Lower leg skin (tissue), 4 donors: Measurements from ENCODE around the gene OR6F1. TPM values are rescaled to one million over a fixed set of nuclear protein-coding genes. Genes with fewer than 3 reads are reported as not detected.

Experiments used
- DNase-seq, 2 donors: peaks; one replicate each; pipeline ENCODE4 v3.0.0-alpha.2; 2019; ENCODE audit warnings: low spot score in 2 of 2
- H3K4me3 ChIP-seq: fragments of 200-600 bp; sonication (generic); 2 replicates; pipeline ENCODE4 v1.5.1; 2017; ENCODE audit warnings: mild to moderate bottlenecking, low read depth; ENCODE audit not compliant: poor library complexity, severe bottlenecking
- CTCF ChIP-seq, 3 donors: fragments of 450-650 bp; IDR thresholded peaks; one replicate each; pipeline ENCODE4 v1.5.1; 2016; ENCODE audit warnings: antibody characterized with exemption in 3 of 3, mild to moderate bottlenecking in 3 of 3, moderate library complexity in 2 of 3
- POLR2A ChIP-seq, 2 donors: fragments of 450-650 bp; IDR thresholded peaks; one replicate each; pipeline ENCODE4 v1.6.1; 2016 to 2017; ENCODE audit warnings: antibody characterized with exemption in 2 of 2, mild to moderate bottlenecking in 1 of 2, moderate library complexity in 1 of 2
- WGBS, 2 donors: methylation state at CpG; one replicate each; pipeline ENCODE4 v1.1.5; 2018; 5-methylcytosine and 5-hydroxymethylcytosine counted together
- intact Hi-C: fragments of 100-400 bp; cut with DNase I; formaldehyde crosslinking; loops from one replicate; pipeline ENCODE4 v1.15.0; 2023; ENCODE audit warnings: low total_unique reads
- total RNA-seq, 4 donors: library from RNA; depleted of rRNA; stranded (reverse); fragments of >200 nt; gene quantifications; one replicate each; pipeline ENCODE4 v1.1.0, GENCODE V29; 2016

The OR6F1 gene
- total RNA-seq, 4 donors from 2014 or later: not detected

GRCh38 chr1:247701338-247701737, 15.1 kb downstream of the OR6F1 start:
- no peak overlapping the region for H3K4me3 ChIP-seq
- TF ChIP-seq POLR2A (IDR thresholded peaks at IDR 0.05) (no peak), CTCF (IDR thresholded peaks at IDR 0.05) (no peak)
- DNase-seq: no peak
- WGBS, 2 donors: 70 to 81% methylated on average over 1 of the region's 1 CpG
- intact Hi-C loops: no loop called here

GRCh38 chr1:247681288-247681897, 35.1 kb downstream of the OR6F1 start:
- 32 to 36% methylated on average over 7 of the region's 7 CpGs for WGBS, 2 donors
- peak in 1 of 2 donors; percentile 17 for DNase-seq
- TF ChIP-seq POLR2A (IDR thresholded peaks at IDR 0.05): no peak
- no peak for TF ChIP-seq CTCF (IDR thresholded peaks at IDR 0.05)
- H3K4me3 ChIP-seq: no peak overlapping the region
- intact Hi-C loops: no loop called here

GRCh38 chr1:247680171-247680570, 36.3 kb downstream of the OR6F1 start:
- DNase-seq: no peak
- WGBS, 2 donors: 82 to 89% methylated on average over 4 of the region's 4 CpGs
- no peak overlapping the region for H3K4me3 ChIP-seq
- intact Hi-C loops: no loop called here
- TF ChIP-seq POLR2A (IDR thresholded peaks at IDR 0.05) (no peak), CTCF (IDR thresholded peaks at IDR 0.05) (no peak)

- intact Hi-C loops: no loop called here
- H3K4me3 ChIP-seq: no peak within 1 kb of the TSS
- TF ChIP-seq POLR2A (IDR thresholded peaks at IDR 0.05) (no peak), CTCF (IDR thresholded peaks at IDR 0.05) (no peak)
- DNase-seq: no peak
- 72 to 82% methylated on average over 1 of the region's 1 CpG for WGBS, 2 donors
Measured at GRCh38 chr1:247679639-247680038, 36.8 kb downstream of the OR6F1 start, which contains the start of gene OR13G1. Gene OR13G1 (minus strand): TSS chr1:247679739. CDS start chr1:247673041, 6,698 bp downstream.

DNA sequence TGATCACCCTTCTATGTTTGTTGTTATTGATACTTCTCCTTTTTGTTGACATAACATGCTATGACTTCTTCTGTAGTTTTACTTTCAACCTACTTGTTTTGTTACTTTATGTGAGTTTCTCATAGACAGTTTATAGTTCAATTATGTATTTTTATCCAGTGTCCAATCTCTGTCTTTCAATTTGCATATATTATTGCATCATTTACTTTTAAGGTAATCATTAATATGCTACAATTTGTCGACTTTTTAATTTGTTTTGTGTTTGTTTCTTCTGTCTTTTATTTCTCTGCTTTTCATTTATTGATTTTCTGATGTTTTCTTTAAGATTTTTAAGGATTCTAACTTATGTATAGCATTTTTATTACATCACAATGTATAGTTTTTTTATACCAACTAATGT, 47.2 kb downstream of the OR6F1 start:
- no peak for DNase-seq
- WGBS, 2 donors: 31 to 57% methylated on average over 1 of the region's 1 CpG
- no peak overlapping the region for H3K4me3 ChIP-seq
- TF ChIP-seq CTCF (IDR thresholded peaks at IDR 0.05): no peak
- no peak for TF ChIP-seq POLR2A (IDR thresholded peaks at IDR 0.05)
- intact Hi-C loops: no loop called here

Other genes starting within 250 kb of the OR6F1 start
- not detected for gene OR2C3, start 180.2 kb downstream of the OR6F1 start, total RNA-seq
- under 1 TPM in 3 of 4 donors, not detected in 1; 0.08 to 0.32 (median 0.10) TPM for gene GCSAML, start 167.5 kb downstream of the OR6F1 start, total RNA-seq
- not detected for gene OR2G2, start 128.3 kb downstream of the OR6F1 start, total RNA-seq
- not detected for gene OR2G3, start 111.1 kb downstream of the OR6F1 start, total RNA-seq
- gene OR13G1, start 36.9 kb downstream of the OR6F1 start, total RNA-seq: not detected
- not detected for gene OR14K1, start 22.0 kb upstream of the OR6F1 start, total RNA-seq
- gene OR14A2, start 31.5 kb upstream of the OR6F1 start, total RNA-seq: not detected
- gene OR1C1, start 43.9 kb upstream of the OR6F1 start, total RNA-seq: not detected
- not detected for gene OR14A16, start 107.5 kb upstream of the OR6F1 start, total RNA-seq
- not detected for gene OR11L1, start 125.2 kb upstream of the OR6F1 start, total RNA-seq
- gene TRIM58, start 140.5 kb upstream of the OR6F1 start, total RNA-seq: 1 to 10 TPM in 2 of 4 donors, under 1 TPM in 2; 0.29 to 8.6 (median 2.0) TPM
- gene OR2W3, start 178.9 kb upstream of the OR6F1 start, total RNA-seq: 1 to 10 TPM in 1 of 4 donors, under 1 TPM in 1, not detected in 2; 0.36 to 2.6 TPM
- gene OR2T8, start 203.6 kb upstream of the OR6F1 start, total RNA-seq: 1 to 10 TPM in 1 of 4 donors, not detected in 3; 4.3 TPM
- not detected for gene OR2AJ1, start 208.2 kb upstream of the OR6F1 start, total RNA-seq
- gene OR2L8, start 232.2 kb upstream of the OR6F1 start, total RNA-seq: not detected
- gene OR2AK2, start 248.6 kb upstream of the OR6F1 start, total RNA-seq: not detected